Left ventricle myocardium inferior (tissue), 1 donor: ENCODE results near the gene TSPAN9. TPM values are rescaled to one million over a fixed set of nuclear protein-coding genes. Genes with fewer than 3 reads are reported as not detected.

ENCODE experiments used
- DNase-seq: peaks from one replicate; pipeline ENCODE4 v3.0.0-alpha.2; 2020
- H3K27ac ChIP-seq: fragments of 200-600 bp; replicated peaks from 2 replicates; pipeline ENCODE4 v1.8.0; 2021
- H3K27me3 ChIP-seq: fragments of 200-600 bp; 2 replicates; pipeline ENCODE4 v1.8.0; 2021; ENCODE audit warnings: low read depth
- H3K36me3 ChIP-seq: fragments of 200-600 bp; 2 replicates; pipeline ENCODE4 v1.8.0; 2021
- H3K4me1 ChIP-seq: fragments of 200-600 bp; 2 replicates; pipeline ENCODE4 v1.8.0; 2021
- H3K4me3 ChIP-seq: fragments of 200-600 bp; 2 replicates; pipeline ENCODE4 v1.8.0; 2021; ENCODE audit warnings: mild to moderate bottlenecking, moderate library complexity
- H3K9me3 ChIP-seq: fragments of 200-600 bp; replicated peaks from 2 replicates; pipeline ENCODE4 v1.8.0; 2021
- intact Hi-C: fragments of 100-400 bp; cut with micrococcal nuclease; formaldehyde crosslinking; loops from one replicate; pipeline ENCODE4 v1.11.0; 2022
- total RNA-seq: library from RNA; stranded (reverse); fragmentation: NEBNext Ultra II Directional; extraction: Animal tissue kit (Norgen Biotek cat#: 25700); gene quantifications from one replicate; pipeline ENCODE4 v1.2.1, GENCODE V29; 2021
- TF ChIP-seq, protein P1 (sequence below): fragments of 200-600 bp; IDR thresholded peaks from 2 replicates; pipeline ENCODE4 v1.8.0; 2021; ENCODE audit warnings: antibody characterized with exemption, mild to moderate bottlenecking, borderline replicate concordance
- donor health status: DM: no; HTN: yes; CAD: no; lungs with severe emphysema.

The TSPAN9 gene
- total RNA-seq, 1 donor from 2014 or later = 305 TPM

- TF ChIP-seq, protein P1, sequence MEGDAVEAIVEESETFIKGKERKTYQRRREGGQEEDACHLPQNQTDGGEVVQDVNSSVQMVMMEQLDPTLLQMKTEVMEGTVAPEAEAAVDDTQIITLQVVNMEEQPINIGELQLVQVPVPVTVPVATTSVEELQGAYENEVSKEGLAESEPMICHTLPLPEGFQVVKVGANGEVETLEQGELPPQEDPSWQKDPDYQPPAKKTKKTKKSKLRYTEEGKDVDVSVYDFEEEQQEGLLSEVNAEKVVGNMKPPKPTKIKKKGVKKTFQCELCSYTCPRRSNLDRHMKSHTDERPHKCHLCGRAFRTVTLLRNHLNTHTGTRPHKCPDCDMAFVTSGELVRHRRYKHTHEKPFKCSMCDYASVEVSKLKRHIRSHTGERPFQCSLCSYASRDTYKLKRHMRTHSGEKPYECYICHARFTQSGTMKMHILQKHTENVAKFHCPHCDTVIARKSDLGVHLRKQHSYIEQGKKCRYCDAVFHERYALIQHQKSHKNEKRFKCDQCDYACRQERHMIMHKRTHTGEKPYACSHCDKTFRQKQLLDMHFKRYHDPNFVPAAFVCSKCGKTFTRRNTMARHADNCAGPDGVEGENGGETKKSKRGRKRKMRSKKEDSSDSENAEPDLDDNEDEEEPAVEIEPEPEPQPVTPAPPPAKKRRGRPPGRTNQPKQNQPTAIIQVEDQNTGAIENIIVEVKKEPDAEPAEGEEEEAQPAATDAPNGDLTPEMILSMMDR = no peak
- no peak overlapping the region for H3K27ac ChIP-seq
- H3K4me3 ChIP-seq = no peak overlapping the region
- no peaks in the 10 kb centered on the region for H3K9me3 ChIP-seq
- intact Hi-C loops = no loop called here
- no peak for DNase-seq
- peaks cover 39% of the 10 kb centered on the region for H3K4me1 ChIP-seq
- H3K36me3 ChIP-seq = no peaks in the 10 kb centered on the region
- peaks cover 11% of the 10 kb centered on the region for H3K27me3 ChIP-seq
Measured at GRCh38 chr12:3311027-3311402, 233.8 kb downstream of the TSPAN9 start.

- DNase-seq = no peak
- no peaks in the 10 kb centered on the region for H3K9me3 ChIP-seq
- no peak overlapping the region for H3K27ac ChIP-seq
- peaks cover 11% of the 10 kb centered on the region for H3K27me3 ChIP-seq
- intact Hi-C loops = no loop called here
- H3K4me1 ChIP-seq = peaks cover 42% of the 10 kb centered on the region
- TF ChIP-seq, protein P1 = no peak
- H3K36me3 ChIP-seq = no peaks in the 10 kb centered on the region
- H3K4me3 ChIP-seq = no peak overlapping the region
Measured at GRCh38 chr12:3311491-3312103, 234.4 kb downstream of the TSPAN9 start.

- no peak for DNase-seq
- intact Hi-C loops = no loop called here
Measured at GRCh38 chr12:3313066-3313465, 235.9 kb downstream of the TSPAN9 start.

DNA sequence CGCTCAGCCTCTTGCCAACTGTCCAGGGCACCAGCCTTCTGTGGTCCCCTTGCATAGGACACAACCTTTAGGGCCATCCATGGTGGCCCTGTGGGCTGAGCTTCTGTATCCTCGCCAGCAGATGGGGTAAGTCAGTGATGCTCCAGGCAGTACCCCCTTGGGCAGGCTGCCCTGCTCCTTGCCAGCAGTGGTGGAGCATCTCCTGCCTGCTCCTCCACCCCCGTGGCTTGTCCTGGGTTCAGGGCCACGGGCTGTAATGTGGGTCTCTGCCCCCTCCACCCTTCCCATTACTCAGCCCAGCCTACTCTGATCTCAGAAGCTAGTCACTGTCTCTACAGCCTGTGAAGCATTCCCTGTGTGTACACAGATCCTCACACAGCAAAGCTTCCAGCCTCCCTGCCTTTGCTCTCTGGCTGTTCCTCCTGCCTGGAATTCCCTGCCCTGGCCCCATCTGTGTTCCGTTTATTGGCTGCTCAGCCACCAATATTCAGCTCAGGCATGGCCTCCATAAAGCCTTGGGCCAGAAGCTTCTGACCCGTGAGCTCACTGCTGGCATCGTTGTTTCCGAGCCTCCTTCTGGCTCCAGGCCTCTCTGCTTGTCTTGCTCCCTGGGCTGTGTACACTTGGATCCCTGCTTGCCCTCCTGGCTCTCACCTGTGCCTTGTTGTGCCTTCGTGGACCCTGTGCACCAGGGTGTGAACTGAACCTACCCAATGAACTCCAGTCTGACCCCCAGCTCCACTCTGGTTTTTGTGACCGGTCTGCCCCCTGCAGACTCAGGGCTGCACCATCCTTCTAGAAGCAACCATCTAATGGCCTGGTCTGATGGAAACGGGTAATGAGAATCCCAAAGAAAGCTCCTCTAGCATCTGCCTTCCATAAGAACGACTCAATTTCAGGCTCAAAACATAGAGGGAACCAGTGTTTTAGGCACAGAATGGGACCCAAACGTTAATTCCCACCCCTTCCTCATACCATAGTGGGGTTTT lies 236.8 kb downstream of the TSPAN9 start:
- Histone ChIP-seq H3K27ac (peak overlapping the region; percentile 14), H3K4me3 (no peak overlapping the region), H3K9me3 (no peaks in the 10 kb centered on the region), H3K36me3 (no peaks in the 10 kb centered on the region), H3K27me3 (peaks cover 4% of the 10 kb centered on the region), H3K4me1 (peaks cover 42% of the 10 kb centered on the region)
- intact Hi-C loops = no loop called here
- no peak for DNase-seq
- TF ChIP-seq, protein P1 = peak; percentile 59

More at GRCh38 chr12:3313066-3313465, 235.9 kb downstream of the TSPAN9 start:
- Histone ChIP-seq H3K36me3 (no peaks in the 10 kb centered on the region), H3K4me3 (no peak overlapping the region), H3K27me3 (peaks cover 5% of the 10 kb centered on the region), H3K9me3 (no peaks in the 10 kb centered on the region), H3K27ac (no peak overlapping the region), H3K4me1 (peaks cover 42% of the 10 kb centered on the region)
- TF ChIP-seq, protein P1 = no peak

DNA sequence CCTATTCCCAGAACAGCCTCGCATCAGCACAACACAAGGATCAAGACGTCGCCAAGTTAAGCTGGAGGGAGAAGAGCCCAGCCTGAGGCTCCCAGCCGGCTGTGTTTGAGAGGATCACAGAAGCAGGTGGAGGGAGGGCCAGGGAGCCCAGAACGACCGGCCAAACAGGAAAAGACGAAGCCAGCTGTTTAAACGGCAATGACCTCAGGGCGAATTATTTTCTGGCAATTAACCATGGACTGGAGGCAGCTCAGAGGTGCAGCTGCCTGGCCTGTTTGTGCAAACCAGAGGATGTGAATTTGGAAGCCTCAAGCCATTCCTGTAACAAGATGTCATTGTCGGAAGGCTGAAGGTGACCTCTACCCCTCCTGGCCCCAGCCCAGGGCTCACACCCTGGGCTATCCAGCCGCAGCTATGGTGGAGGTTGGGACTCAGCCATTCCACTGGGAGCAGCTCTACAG lies 238.1 kb downstream of the TSPAN9 start:
- H3K27ac ChIP-seq = peak overlapping the region; percentile 54
- H3K9me3 ChIP-seq = no peaks in the 10 kb centered on the region
- H3K4me1 ChIP-seq = peaks cover 42% of the 10 kb centered on the region
- H3K36me3 ChIP-seq = no peaks in the 10 kb centered on the region
- intact Hi-C loops = no loop called here
- no peak overlapping the region for H3K4me3 ChIP-seq
- peak; percentile 76 for DNase-seq
- H3K27me3 ChIP-seq = no peaks in the 10 kb centered on the region
- TF ChIP-seq, protein P1 = no peak
